Erythroblast (primary cell): Measurements from ENCODE around the gene CEP250.

ENCODE experiments used
- GATA1 ChIP-seq: IDR thresholded peaks from 2 replicates; pipeline ENCODE4 v1.6.1; 2011; ENCODE audit warnings: low read depth, mild to moderate bottlenecking, control low read depth, low read length, moderate library complexity
- POLR2A ChIP-seq: IDR thresholded peaks from 2 replicates; pipeline ENCODE4 v1.6.1; 2011; ENCODE audit warnings: mild to moderate bottlenecking, low read length

GRCh38 chr20:35453647-35454046, 1.8 kb upstream of the CEP250 start:
- no peak for TF ChIP-seq POLR2A
- no peak for TF ChIP-seq GATA1
